ENCODE measurements around the gene C6orf47. TPM values are rescaled to one million over a fixed set of nuclear protein-coding genes. Genes with fewer than 3 reads are reported as not detected.
A peak's percentile ranks its signal among the peaks of the same experiment; 100 is the strongest.

The C6orf47 gene
- total and polyA plus RNA-seq, 4 donors, result 18.9 to 26.8 (median 24.0) TPM

DNA sequence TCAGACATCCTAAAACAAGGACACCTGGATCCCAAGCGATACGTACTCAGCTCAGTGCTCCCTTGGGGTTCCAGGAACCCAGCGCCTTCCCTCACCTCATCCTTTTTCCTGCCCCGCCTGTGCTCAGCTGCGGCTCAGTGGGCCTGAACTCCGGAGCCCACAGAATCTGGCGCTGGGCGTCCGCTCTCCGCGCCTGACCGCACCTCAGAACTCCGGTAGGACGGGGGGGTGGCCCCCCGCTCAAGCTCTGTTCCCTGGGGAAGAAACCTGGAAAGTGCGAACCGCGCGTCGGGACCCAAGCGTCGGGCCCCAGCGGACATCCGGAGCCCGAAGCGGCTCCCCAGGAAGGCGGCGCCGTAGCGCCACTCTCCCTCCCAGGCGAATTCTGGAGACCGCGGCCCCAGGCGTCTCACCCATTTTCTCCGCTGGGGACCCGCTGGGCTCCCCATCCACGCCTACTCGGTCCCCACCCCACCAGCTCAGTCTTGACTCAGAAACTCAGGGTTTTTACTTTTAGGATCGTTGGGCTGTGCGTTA, 20.6 kb upstream of the C6orf47 start:
- 0 to 1% methylated on average over 40 of the region's 40 CpGs for WGBS, 2 donors
- TF ChIP-seq CTCF (IDR thresholded peaks at IDR 0.05; ENCODE audit: control extremely low read depth, extremely low read depth), result no peak
- Histone ChIP-seq H3K36me3 (ENCODE audit: control insufficient read depth in 4 of 4, insufficient read depth in 4 of 4, low read length in 4 of 4) (peaks cover 0 to under 1% (median under 1%) of the 10 kb centered on the region in 4 donors), H3K27ac (ENCODE audit: low read depth in 1 of 2, low read length in 1 of 2) (peak overlapping the region in 1 of 2 donors; percentile 86), H3K9ac (ENCODE audit: insufficient read depth in 1 of 2, low read length in 2 of 2) (peak overlapping the region in 1 of 2 donors; percentile 71), H3K27me3 (ENCODE audit: control insufficient read depth in 3 of 3, insufficient read depth in 3 of 3, low read length in 2 of 3) (no peaks in the 10 kb centered on the region), H3K4me1 (ENCODE audit: control insufficient read depth in 5 of 5, insufficient read depth in 5 of 5, low read length in 5 of 5) (peaks cover 0 to 23% (median 4%) of the 10 kb centered on the region in 5 donors), H3K9me3 (ENCODE audit: control insufficient read depth in 4 of 4, insufficient read depth in 3 of 4, low read length in 3 of 4) (no peaks in the 10 kb centered on the region), H3K4me3 (peak overlapping the region; percentile 26)
- ATAC-seq (ENCODE audit: insufficient read depth, low FRiP score) (peak; percentile 38), DNase-seq (peak; percentile 52 to 63 (median 58))

- ATAC-seq (ENCODE audit: insufficient read depth, low FRiP score) (peak; percentile 90), DNase-seq (peak; percentile 92 to 95 (median 93))
- peak within 1 kb of the TSS; percentile 26 for H3K4me3 ChIP-seq
- peak; percentile 87 for TF ChIP-seq CTCF (IDR thresholded peaks at IDR 0.05; ENCODE audit: control extremely low read depth, extremely low read depth)
- peak within 1 kb of the TSS; percentile 51 to 71 for H3K9ac ChIP-seq (ENCODE audit: insufficient read depth in 1 of 2, low read length in 2 of 2)
- H3K27me3 ChIP-seq (ENCODE audit: control insufficient read depth in 3 of 3, insufficient read depth in 3 of 3, low read length in 2 of 3), result no peaks in the 10 kb centered on the region
- H3K36me3 ChIP-seq (ENCODE audit: control insufficient read depth in 4 of 4, insufficient read depth in 4 of 4, low read length in 4 of 4), result no peaks in the 10 kb centered on the region
- no peaks in the 10 kb centered on the region for H3K9me3 ChIP-seq (ENCODE audit: control insufficient read depth in 4 of 4, insufficient read depth in 3 of 4, low read length in 3 of 4)
- peaks cover 0 to 23% (median 4%) of the 10 kb centered on the region in 5 donors for H3K4me1 ChIP-seq (ENCODE audit: control insufficient read depth in 5 of 5, insufficient read depth in 5 of 5, low read length in 5 of 5)
- 11 to 15% methylated on average over 17 of the region's 17 CpGs for WGBS, 2 donors
- peak within 1 kb of the TSS in 1 of 2 donors; percentile 86 for H3K27ac ChIP-seq (ENCODE audit: low read depth in 1 of 2, low read length in 1 of 2)
These were observed 19.9 kb upstream of the C6orf47 start, which contains the start of gene LY6G5C for GRCh38 chr6:31680226-31681134. TSS of gene LY6G5C (minus strand) at chr6:31681067. CDS start at chr6:31680373, 694 bp downstream.

- H3K27me3 ChIP-seq (ENCODE audit: control insufficient read depth in 3 of 3, insufficient read depth in 3 of 3, low read length in 2 of 3), result no peaks in the 10 kb centered on the region
- no peak overlapping the region for H3K4me3 ChIP-seq
- DNase-seq (no peak), ATAC-seq (ENCODE audit: insufficient read depth, low FRiP score) (no peak)
- peaks cover 0 to 7% (median 0%) of the 10 kb centered on the region in 4 donors for H3K36me3 ChIP-seq (ENCODE audit: control insufficient read depth in 4 of 4, insufficient read depth in 4 of 4, low read length in 4 of 4)
- H3K27ac ChIP-seq (ENCODE audit: low read depth in 1 of 2, low read length in 1 of 2), result no peak overlapping the region
- no peaks in the 10 kb centered on the region for H3K9me3 ChIP-seq (ENCODE audit: control insufficient read depth in 4 of 4, insufficient read depth in 3 of 4, low read length in 3 of 4)
- 74% methylated on average over 8 of the region's 8 CpGs for whole genome bisulfite sequencing, 2 donors
- no peak overlapping the region for H3K9ac ChIP-seq (ENCODE audit: insufficient read depth in 1 of 2, low read length in 2 of 2)
- peaks cover 0 to 15% (median 4%) of the 10 kb centered on the region in 5 donors for H3K4me1 ChIP-seq (ENCODE audit: control insufficient read depth in 5 of 5, insufficient read depth in 5 of 5, low read length in 5 of 5)
- no peak for TF ChIP-seq CTCF (IDR thresholded peaks at IDR 0.05; ENCODE audit: control extremely low read depth, extremely low read depth)
These were observed 17.4 kb upstream of the C6orf47 start for GRCh38 chr6:31677955-31678354.
